Sigmoid colon (tissue), 7 donors: ENCODE results near the gene ABCF1. TPM values are rescaled to one million over a fixed set of nuclear protein-coding genes. Genes with fewer than 3 reads are reported as not detected.

Experiments
- DNase-seq: peaks from one replicate; pipeline ENCODE4 v3.0.0-alpha.2; 2019
- H3K27ac ChIP-seq, 4 donors: fragments of 200-600 bp; sonication (generic); one replicate each; pipeline ENCODE4 v1.5.1; 2016 to 2019; ENCODE audit warnings: mild to moderate bottlenecking in 1 of 4
- H3K27me3 ChIP-seq, 3 donors: fragments of 200-600 bp; sonication (generic); one replicate each; pipeline ENCODE4 v1.5.1; 2019; ENCODE audit warnings: mild to moderate bottlenecking in 1 of 3
- H3K36me3 ChIP-seq, 4 donors: fragments of 200-600 bp; sonication (generic); one replicate each; pipeline ENCODE4 v1.5.1; 2016 to 2019
- H3K4me1 ChIP-seq, 4 donors: fragments of 200-600 bp; sonication (generic); one replicate each; pipeline ENCODE4 v1.5.1; 2017 to 2019
- H3K4me3 ChIP-seq, 4 donors: fragments of 200-600 bp; sonication (generic); one replicate each; pipeline ENCODE4 v1.5.1; 2017 to 2019; ENCODE audit warnings: mild to moderate bottlenecking in 2 of 4, moderate library complexity in 1 of 4
- H3K9me3 ChIP-seq, 4 donors: fragments of 200-600 bp in 3 of 4; sonication (generic) in 3 of 4; one replicate each; pipeline versions ENCODE4 v1.5.1 to v1.6.1; 2013 to 2019
- CTCF ChIP-seq, 4 experiments: fragments of 450-650 bp in 3 of 4; fragments of 200-600 bp in 1 of 4; IDR thresholded peaks; one replicate each; pipeline ENCODE4 v1.5.1; 2016 to 2019; ENCODE audit warnings: antibody characterized with exemption in 4 of 4, mild to moderate bottlenecking in 3 of 4, moderate library complexity in 2 of 4
- EP300 ChIP-seq, 4 donors: sonication (generic); formaldehyde crosslinking; IDR thresholded peaks; one replicate each; pipeline ENCODE4 v1.6.1; 2017; ENCODE audit warnings: antibody characterized with exemption in 4 of 4
- POLR2A ChIP-seq, 2 donors: fragments of 450-650 bp; IDR thresholded peaks; one replicate each; pipeline ENCODE4 v1.6.1; 2016; ENCODE audit warnings: antibody characterized with exemption in 2 of 2, mild to moderate bottlenecking in 2 of 2, moderate library complexity in 2 of 2
- POLR2AphosphoS5 ChIP-seq, 4 donors: sonication (generic); formaldehyde crosslinking; IDR thresholded peaks; one replicate each; pipeline ENCODE4 v1.6.1; 2017; ENCODE audit warnings: antibody characterized with exemption in 4 of 4
- WGBS, 2 donors: extraction: QIAGEN DNeasy Blood & Tissue Kit; methylation state at CpG; one replicate each; pipeline ENCODE4 v1.1.7; 2013; 5-methylcytosine and 5-hydroxymethylcytosine counted together
- intact Hi-C: fragments of 100-400 bp; cut with DNase I; formaldehyde crosslinking; loops from one replicate; pipeline ENCODE4 v1.15.1; 2023
- polyA plus RNA-seq, 3 donors: library from polyadenylated mRNA; stranded (reverse); fragments of 200-250 nt; gene quantifications; one replicate each; pipeline ENCODE4 v1.2.3, GENCODE V29; 2013
- total RNA-seq, 4 donors: library from RNA; depleted of rRNA; stranded (reverse); fragments of >200 nt; gene quantifications; one replicate each; pipeline ENCODE4 v1.1.0, GENCODE V29; 2016
- donor health status: healthy with polysubstance abuse.
- donor health status: Bipolar disorder and iron deficiency.
- donor health status: healthy.

Gene ABCF1
- total and polyA plus RNA-seq, 7 donors = 17.4 to 46.7 (median 31.4) TPM

GRCh38 chr6:30617565-30618269, 46.5 kb downstream of the ABCF1 start, which contains the start of gene MRPS18B:
Gene MRPS18B, plus strand, starts transcription at chr6:30617840. Its CDS starts 26 bp downstream, at chr6:30617866.
- no peaks in the 10 kb centered on the region for H3K9me3 ChIP-seq
- TF ChIP-seq POLR2AphosphoS5 (IDR thresholded peaks at IDR 0.05) (peak; percentile 81 to 94 (median 91)), EP300 (IDR thresholded peaks at IDR 0.05) (peak in 1 of 4 donors; percentile 34), CTCF (IDR thresholded peaks at IDR 0.05) (no peak), POLR2A (IDR thresholded peaks at IDR 0.05) (peak; percentile 75 to 83)
- H3K36me3 ChIP-seq = peaks cover 15 to 43% (median 29%) of the 10 kb centered on the region in 4 donors
- intact Hi-C loops = loop anchor here (2.0 to 10.0 kb wide), 4 partner anchors 55 to 1207 kb away; partner anchors contain the start of genes DHX16, FLOT1, HSPA1B and IER3
- H3K27me3 ChIP-seq = no peaks in the 10 kb centered on the region
- H3K27ac ChIP-seq = peak within 1 kb of the TSS; percentile 89 to 98 (median 95)
- H3K4me3 ChIP-seq = peak within 1 kb of the TSS; percentile 59 to 79 (median 72)
- H3K4me1 ChIP-seq = peaks cover 0 to 34% (median 32%) of the 10 kb centered on the region in 4 donors
- 0% methylated on average over 34 of the region's 34 CpGs for WGBS, 2 donors
- DNase-seq = peak; percentile 99

GRCh38 chr6:30618270-30618797, 47.1 kb downstream of the ABCF1 start:
- peak overlapping the region; percentile 51 to 79 (median 59) for H3K4me3 ChIP-seq
- peak overlapping the region; percentile 87 to 98 (median 92) for H3K27ac ChIP-seq
- intact Hi-C loops = loop anchor here (2.0 to 10.0 kb wide), 3 partner anchors 54 to 1206 kb away; partner anchors contain the start of genes DHX16, FLOT1, HSPA1B and IER3
- H3K36me3 ChIP-seq = peaks cover 15 to 49% (median 32%) of the 10 kb centered on the region in 4 donors
- TF ChIP-seq EP300 (IDR thresholded peaks at IDR 0.05) (no peak), POLR2AphosphoS5 (IDR thresholded peaks at IDR 0.05) (no peak), POLR2A (IDR thresholded peaks at IDR 0.05) (no peak), CTCF (IDR thresholded peaks at IDR 0.05) (no peak)
- H3K4me1 ChIP-seq = peaks cover 0 to 27% (median 25%) of the 10 kb centered on the region in 4 donors
- WGBS, 2 donors = 2 to 10% methylated on average over 8 of the region's 8 CpGs
- peak; percentile 52 for DNase-seq
- no peaks in the 10 kb centered on the region for H3K9me3 ChIP-seq
- H3K27me3 ChIP-seq = no peaks in the 10 kb centered on the region

- Histone ChIP-seq H3K4me1 (peaks cover 0 to 15% (median 14%) of the 10 kb centered on the region in 4 donors), H3K27me3 (no peaks in the 10 kb centered on the region), H3K9me3 (no peaks in the 10 kb centered on the region), H3K36me3 (peaks cover 15 to 61% (median 42%) of the 10 kb centered on the region in 4 donors), H3K27ac (peak overlapping the region in 2 of 4 donors; percentile 87 to 98), H3K4me3 (no peak overlapping the region)
- no peak for DNase-seq
- 94 to 97% methylated on average over 11 of the region's 11 CpGs for WGBS, 2 donors
- no peak for TF ChIP-seq CTCF (IDR thresholded peaks at IDR 0.05)
- no peak for TF ChIP-seq POLR2AphosphoS5 (IDR thresholded peaks at IDR 0.05)
- no peak for TF ChIP-seq EP300 (IDR thresholded peaks at IDR 0.05)
- TF ChIP-seq POLR2A (IDR thresholded peaks at IDR 0.05) = no peak
- intact Hi-C loops = loop anchor here (2.0 to 10.0 kb wide), 3 partner anchors 53 to 1205 kb away; partner anchors contain the start of genes DHX16, FLOT1, HSPA1B and IER3
Measured at GRCh38 chr6:30619561-30619960, 48.3 kb downstream of the ABCF1 start.

- peak overlapping the region in 2 of 4 donors; percentile 89 to 90 for H3K27ac ChIP-seq
- DNase-seq = no peak
Measured at GRCh38 chr6:30625511-30625910, 54.3 kb downstream of the ABCF1 start.

More at GRCh38 chr6:30625511-30625910, 54.3 kb downstream of the ABCF1 start:
- Histone ChIP-seq H3K4me3 (no peak overlapping the region), H3K36me3 (peaks cover 4 to 81% (median 41%) of the 10 kb centered on the region in 4 donors), H3K9me3 (no peaks in the 10 kb centered on the region), H3K4me1 (peaks cover 0 to 16% (median 15%) of the 10 kb centered on the region in 4 donors), H3K27me3 (no peaks in the 10 kb centered on the region)
- TF ChIP-seq EP300 (IDR thresholded peaks at IDR 0.05) (no peak), POLR2AphosphoS5 (IDR thresholded peaks at IDR 0.05) (no peak), CTCF (IDR thresholded peaks at IDR 0.05) (no peak), POLR2A (IDR thresholded peaks at IDR 0.05) (no peak)
- intact Hi-C loops = no loop called here
- WGBS, 2 donors = 98% methylated on average over 8 of the region's 8 CpGs
